Esophagus muscularis mucosa (tissue), 4 donors: ENCODE results near the gene SDK2.

Experiments
- EP300 ChIP-seq: sonication (generic); formaldehyde crosslinking; IDR thresholded peaks from one replicate; pipeline ENCODE4 v1.6.1; 2017; ENCODE audit warnings: antibody characterized with exemption
- POLR2A ChIP-seq: fragments of 450-650 bp; IDR thresholded peaks from one replicate; pipeline ENCODE4 v1.6.1; 2017; ENCODE audit warnings: antibody characterized with exemption, moderate library complexity, mild to moderate bottlenecking, low read depth
- POLR2AphosphoS5 ChIP-seq, 2 donors: sonication (generic); formaldehyde crosslinking; IDR thresholded peaks; one replicate each; pipeline ENCODE4 v1.6.1; 2017; ENCODE audit warnings: antibody characterized with exemption in 2 of 2
- TF ChIP-seq, protein P1 (sequence below), 3 experiments: fragments of 200-600 bp in 2 of 3; fragments of 450-650 bp in 1 of 3; sonication (generic) in 2 of 3; IDR thresholded peaks; one replicate each; pipeline ENCODE4 v1.5.1; 2017 to 2019; ENCODE audit warnings: antibody characterized with exemption in 3 of 3, mild to moderate bottlenecking in 2 of 3, moderate library complexity in 1 of 3

- TF ChIP-seq, protein P1, sequence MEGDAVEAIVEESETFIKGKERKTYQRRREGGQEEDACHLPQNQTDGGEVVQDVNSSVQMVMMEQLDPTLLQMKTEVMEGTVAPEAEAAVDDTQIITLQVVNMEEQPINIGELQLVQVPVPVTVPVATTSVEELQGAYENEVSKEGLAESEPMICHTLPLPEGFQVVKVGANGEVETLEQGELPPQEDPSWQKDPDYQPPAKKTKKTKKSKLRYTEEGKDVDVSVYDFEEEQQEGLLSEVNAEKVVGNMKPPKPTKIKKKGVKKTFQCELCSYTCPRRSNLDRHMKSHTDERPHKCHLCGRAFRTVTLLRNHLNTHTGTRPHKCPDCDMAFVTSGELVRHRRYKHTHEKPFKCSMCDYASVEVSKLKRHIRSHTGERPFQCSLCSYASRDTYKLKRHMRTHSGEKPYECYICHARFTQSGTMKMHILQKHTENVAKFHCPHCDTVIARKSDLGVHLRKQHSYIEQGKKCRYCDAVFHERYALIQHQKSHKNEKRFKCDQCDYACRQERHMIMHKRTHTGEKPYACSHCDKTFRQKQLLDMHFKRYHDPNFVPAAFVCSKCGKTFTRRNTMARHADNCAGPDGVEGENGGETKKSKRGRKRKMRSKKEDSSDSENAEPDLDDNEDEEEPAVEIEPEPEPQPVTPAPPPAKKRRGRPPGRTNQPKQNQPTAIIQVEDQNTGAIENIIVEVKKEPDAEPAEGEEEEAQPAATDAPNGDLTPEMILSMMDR (IDR thresholded peaks at IDR 0.05), result no peak
- TF ChIP-seq POLR2A (no peak), EP300 (no peak), POLR2AphosphoS5 (IDR thresholded peaks at IDR 0.05) (no peak)
Observed at GRCh38 chr17:73492125-73492820, 152.0 kb downstream of the SDK2 start.
